HG03378 (cell line): ENCODE data around the gene POLN.

ENCODE experiments used
- ATAC-seq: cut with Tn5 transposase; IDR thresholded peaks from one replicate; pipeline ENCODE4 v1.9.1; 2021; ENCODE audit warnings: mild to moderate bottlenecking, moderate library complexity; ENCODE audit not compliant: unreplicated experiment

The POLN gene

GRCh38 chr4:2072971-2073807, 168.7 kb downstream of the POLN start:
- no peak for ATAC-seq

GRCh38 chr4:2071912-2072867, 169.7 kb downstream of the POLN start:
- ATAC-seq = no peak

- ATAC-seq = no peak
These were observed 170.5 kb downstream of the POLN start for GRCh38 chr4:2071252-2071911.

- no peak for ATAC-seq
These were observed 171.3 kb downstream of the POLN start for GRCh38 chr4:2070421-2071251.

GRCh38 chr4:2069986-2070385, 171.9 kb downstream of the POLN start:
- no peak for ATAC-seq

- no peak for ATAC-seq
These were observed 172.6 kb downstream of the POLN start for GRCh38 chr4:2069161-2069971.

- no peak for ATAC-seq
These were observed 173.4 kb downstream of the POLN start for GRCh38 chr4:2068566-2068965.

GRCh38 chr4:2068198-2068470, 173.8 kb downstream of the POLN start:
- ATAC-seq = no peak

GRCh38 chr4:2067446-2068197, 174.3 kb downstream of the POLN start:
- no peak for ATAC-seq

- no peak for ATAC-seq
These were observed 175.1 kb downstream of the POLN start for GRCh38 chr4:2066571-2067445.

- no peak for ATAC-seq
These were observed 175.8 kb downstream of the POLN start for GRCh38 chr4:2066011-2066551.

- ATAC-seq = no peak
These were observed 176.6 kb downstream of the POLN start for GRCh38 chr4:2065106-2065930.

- no peak for ATAC-seq
These were observed 177.5 kb downstream of the POLN start for GRCh38 chr4:2064276-2064991.

- no peak for ATAC-seq
These were observed 178.2 kb downstream of the POLN start for GRCh38 chr4:2063557-2064275.

GRCh38 chr4:2062808-2063524, 179.0 kb downstream of the POLN start:
- ATAC-seq = no peak
